HepG2 (cell line): ENCODE measurements around the gene PTF1A. TPM values are rescaled to one million over a fixed set of nuclear protein-coding genes. Genes with fewer than 3 reads are reported as not detected.

Experiments
- ELF1 ChIP-seq: sonication (generic); formaldehyde crosslinking; IDR thresholded peaks from 2 replicates; pipeline ENCODE4 v1.4.0; 2020; ENCODE audit warnings: missing genetic modification reagents
- FOXM1 ChIP-seq: sonication (generic); formaldehyde crosslinking; IDR thresholded peaks from 2 replicates; pipeline ENCODE4 v1.5.0; 2020; ENCODE audit warnings: missing genetic modification reagents
- GZF1 ChIP-seq: sonication (generic); formaldehyde crosslinking; IDR thresholded peaks from 2 replicates; pipeline ENCODE4 v1.5.1; 2020; ENCODE audit warnings: mild to moderate bottlenecking, missing genetic modification reagents
- HIVEP1 ChIP-seq: sonication (generic); formaldehyde crosslinking; IDR thresholded peaks from 2 replicates; pipeline ENCODE4 v1.4.0; 2020; ENCODE audit warnings: mild to moderate bottlenecking, missing genetic modification reagents
- KAT2B ChIP-seq: fragments of 150-350 bp; IDR thresholded peaks from 2 replicates; pipeline ENCODE4 v1.6.1; 2014; ENCODE audit warnings: low read depth, low read length, borderline replicate concordance
- ZNF496 ChIP-seq: sonication (generic); formaldehyde crosslinking; IDR thresholded peaks from 2 replicates; pipeline ENCODE4 v1.8.1; 2023; ENCODE audit warnings: mild to moderate bottlenecking, moderate library complexity, missing genetic modification reagents; ENCODE audit not compliant: insufficient replicate concordance
- ZNF609 ChIP-seq: sonication (generic); formaldehyde crosslinking; IDR thresholded peaks from 2 replicates; pipeline ENCODE4 v1.4.0; 2020; ENCODE audit warnings: mild to moderate bottlenecking, missing genetic modification reagents, borderline replicate concordance
- ZNF615 ChIP-seq: sonication (generic); formaldehyde crosslinking; IDR thresholded peaks from 2 replicates; pipeline ENCODE4 v1.5.0; 2020; ENCODE audit warnings: mild to moderate bottlenecking, missing genetic modification reagents, borderline replicate concordance
- ZNF639 ChIP-seq: conservative IDR thresholded peaks from 2 replicates; pipeline ENCODE4 v1.6.1; 2018; ENCODE audit warnings: missing genetic modification reagents
- polyA plus RNA-seq, 8 experiments: library from polyadenylated mRNA; depleted of rRNA in 3 of 8; stranded (reverse) in 7 of 8; unstranded in 1 of 8; fragments of >200 nt; fragmentation: Illumina TruSeq in 4 of 8; extraction: Trizol in 4 of 8; gene quantifications; 2 replicates each; pipeline versions ENCODE4 v1.2.1 to v1.2.3, GENCODE V29; 2011 to 2016; ENCODE audit warnings: low read depth in 4 of 8, missing spikeins in 1 of 8, mixed read lengths in 1 of 8; ENCODE audit not compliant: insufficient read depth in 1 of 8
- total RNA-seq, 5 experiments: library from RNA; depleted of rRNA; stranded (reverse); fragments of >200 nt; fragmentation: Illumina TruSeq; extraction: Trizol; gene quantifications; 2 replicates each; pipeline ENCODE4 v1.2.3, GENCODE V29; 2016; ENCODE audit warnings: low read depth in 1 of 5

PTF1A gene
- total and polyA plus RNA-seq, 2 of the 13 experiments (the other 11 are each of a cell fraction or from before 2014, with no cell fraction given) = not detected

GRCh38 chr10:23217471-23217870 is 25.4 kb downstream of the PTF1A start (continued):
- TF ChIP-seq ZNF609 (CRISPR knock-in tag) = no peak
- TF ChIP-seq ELF1 (CRISPR knock-in tag) = no peak
- no peak for TF ChIP-seq ZNF639 (CRISPR knock-in tag)
- TF ChIP-seq HIVEP1 (CRISPR knock-in tag) = no peak
- TF ChIP-seq ZNF496 (CRISPR knock-in tag) = no peak
- TF ChIP-seq FOXM1 = no peak
- TF ChIP-seq ZNF615 (CRISPR knock-in tag) = no peak
- no peak for TF ChIP-seq GZF1 (CRISPR knock-in tag)
- TF ChIP-seq KAT2B = no peak
